Activated T-helper 1 cell treated with anti-CD3 and anti-CD28 coated beads, Interleukin-12 subunit alpha, Interleukin-12 subunit beta, Interleukin-2, Interleukin-4 antibody, amounts not matched to agents 30 ng/mL and 10 ng/mL and 1 ng/mL, durations not matched to agents 14 hours and 24 hours and 36 hours (primary cell): ENCODE measurements around the gene ACLY. TPM values are rescaled to one million over a fixed set of nuclear protein-coding genes. Genes with fewer than 3 reads are reported as not detected.

Source experiments
- DNase-seq: peaks from one replicate; pipeline ENCODE4 v3.0.0; 2021; ENCODE audit warnings: low spot score
- H3K27ac Mint-ChIP-seq: one replicate; pipeline ENCODE4 v1.8.0; 2021; ENCODE audit warnings: mild to moderate bottlenecking, mixed read lengths
- H3K27me3 Mint-ChIP-seq: one replicate; pipeline ENCODE4 v1.8.0; 2022; ENCODE audit warnings: mild to moderate bottlenecking, moderate library complexity, mixed read lengths; ENCODE audit not compliant: insufficient read depth
- H3K36me3 Mint-ChIP-seq: one replicate; pipeline ENCODE4 v1.8.0; 2021; ENCODE audit warnings: low read depth, mixed read lengths
- H3K4me1 Mint-ChIP-seq: one replicate; pipeline ENCODE4 v1.8.0; 2021; ENCODE audit warnings: low read depth, mixed read lengths
- H3K4me3 Mint-ChIP-seq: one replicate; pipeline ENCODE4 v1.8.0; 2021; ENCODE audit warnings: mild to moderate bottlenecking, moderate library complexity, mixed read lengths
- H3K9me3 Mint-ChIP-seq: one replicate; pipeline ENCODE4 v1.8.0; 2021; ENCODE audit warnings: mixed read lengths
- intact Hi-C: fragments of 100-400 bp; cut with micrococcal nuclease; formaldehyde crosslinking; loops from one replicate; pipeline ENCODE4 v1.15.1; 2024
- total RNA-seq: library from RNA; stranded (reverse); gene quantifications from 2 replicates; pipeline ENCODE4 v1.2.3, GENCODE V29; 2022

ACLY gene
- total RNA-seq, 1 donor from 2014 or later, result 200 TPM

GRCh38 chr17:41915020-41915419, 3.7 kb downstream of the ACLY start:
- H3K27me3 Mint-ChIP-seq, result no peaks in the 10 kb centered on the region
- intact Hi-C loops, result loop anchor here (5.0 kb wide), 1 partner anchor 372 kb away; the partner anchor contains the start of gene STAT5A
- H3K4me1 Mint-ChIP-seq, result peaks cover 32% of the 10 kb centered on the region
- no peak overlapping the region for H3K27ac Mint-ChIP-seq
- no peak overlapping the region for H3K4me3 Mint-ChIP-seq
- no peak for DNase-seq
- H3K36me3 Mint-ChIP-seq, result peaks cover 34% of the 10 kb centered on the region
- no peaks in the 10 kb centered on the region for H3K9me3 Mint-ChIP-seq

GRCh38 chr17:41914358-41914766, 4.4 kb downstream of the ACLY start:
- peaks cover 41% of the 10 kb centered on the region for H3K36me3 Mint-ChIP-seq
- intact Hi-C loops, result no loop called here
- H3K9me3 Mint-ChIP-seq, result no peaks in the 10 kb centered on the region
- H3K27ac Mint-ChIP-seq, result no peak overlapping the region
- no peak overlapping the region for H3K4me3 Mint-ChIP-seq
- DNase-seq, result no peak
- peaks cover 32% of the 10 kb centered on the region for H3K4me1 Mint-ChIP-seq
- H3K27me3 Mint-ChIP-seq, result no peaks in the 10 kb centered on the region

DNA sequence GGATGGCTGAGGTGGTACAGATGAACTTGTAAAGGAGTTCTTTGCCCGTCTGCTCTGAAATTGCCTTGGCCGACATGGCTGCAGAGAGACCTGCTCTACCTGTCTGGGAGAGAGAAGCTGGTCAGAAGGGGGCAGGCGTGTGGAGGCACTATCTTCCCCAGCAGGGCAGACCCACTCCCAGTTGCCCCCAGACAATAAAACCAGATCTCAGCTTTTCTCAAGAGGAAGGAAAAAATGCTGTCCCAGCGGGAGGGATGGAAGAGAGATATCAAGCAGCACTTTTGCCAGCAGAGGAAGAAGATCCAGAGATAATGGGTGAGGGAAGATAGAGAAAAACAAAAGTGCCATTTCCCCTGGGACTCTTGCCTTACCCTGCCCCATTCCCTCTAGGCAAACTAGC, 5.0 kb downstream of the ACLY start:
- no peak overlapping the region for H3K27ac Mint-ChIP-seq
- no peaks in the 10 kb centered on the region for H3K27me3 Mint-ChIP-seq
- peaks cover 42% of the 10 kb centered on the region for H3K36me3 Mint-ChIP-seq
- peaks cover 32% of the 10 kb centered on the region for H3K4me1 Mint-ChIP-seq
- DNase-seq, result no peak
- H3K9me3 Mint-ChIP-seq, result no peaks in the 10 kb centered on the region
- intact Hi-C loops, result no loop called here
- no peak overlapping the region for H3K4me3 Mint-ChIP-seq

DNA sequence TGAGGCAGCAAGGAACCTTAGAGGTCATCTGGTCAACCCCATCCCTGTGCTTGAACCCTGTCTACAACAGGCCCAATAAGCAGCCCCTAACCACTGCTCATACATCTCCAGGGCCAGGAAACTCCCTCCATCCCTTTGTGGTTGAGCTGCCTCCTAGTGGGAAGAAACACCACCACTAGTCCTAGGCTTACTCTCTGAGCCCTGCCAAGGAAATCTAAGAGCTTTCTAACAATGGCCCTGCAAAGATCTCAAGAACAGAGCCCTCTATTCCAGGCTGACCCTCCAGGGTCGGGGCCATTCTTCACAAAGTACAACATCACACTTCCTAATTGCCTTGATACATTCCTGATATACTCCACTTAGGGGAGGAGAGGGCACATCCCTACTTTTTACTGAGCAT, 5.8 kb downstream of the ACLY start:
- no peaks in the 10 kb centered on the region for H3K9me3 Mint-ChIP-seq
- H3K27me3 Mint-ChIP-seq, result no peaks in the 10 kb centered on the region
- H3K36me3 Mint-ChIP-seq, result peaks cover 46% of the 10 kb centered on the region
- H3K27ac Mint-ChIP-seq, result peak overlapping the region; percentile 9
- peaks cover 32% of the 10 kb centered on the region for H3K4me1 Mint-ChIP-seq
- no peak for DNase-seq
- no peak overlapping the region for H3K4me3 Mint-ChIP-seq
- intact Hi-C loops, result no loop called here

DNA sequence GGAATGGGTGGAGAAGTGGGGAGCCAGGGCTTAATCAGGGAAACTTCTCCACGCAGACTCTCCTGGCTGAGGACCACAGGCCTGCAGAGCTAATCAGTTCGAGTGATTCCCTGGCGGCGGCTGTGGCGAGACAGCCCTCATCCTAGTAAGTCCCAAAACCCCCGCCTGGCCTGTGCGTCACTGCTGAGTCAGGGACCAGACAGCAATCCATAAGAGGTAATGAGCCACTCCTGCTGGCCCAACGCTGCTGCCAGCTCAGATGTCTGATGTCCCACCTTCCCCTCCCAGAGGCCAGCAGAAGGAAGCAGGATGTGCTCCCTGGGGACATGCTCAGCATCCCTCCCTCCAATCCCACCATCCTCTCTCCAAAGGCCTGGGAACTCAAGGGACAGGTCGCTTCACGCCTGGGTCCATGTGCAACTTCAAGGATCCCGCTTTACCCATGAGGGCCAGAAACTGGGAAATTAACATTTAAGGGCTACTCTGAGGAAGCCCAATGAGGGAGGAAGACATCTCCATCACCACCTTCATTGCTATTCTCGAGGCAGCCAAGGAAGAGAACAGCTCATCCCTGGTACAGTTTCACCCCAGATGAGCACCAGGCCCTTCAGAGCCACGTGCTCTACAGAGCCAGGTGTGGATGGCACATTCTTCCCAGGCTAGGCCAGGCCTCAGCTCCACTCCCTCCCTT, 7.9 kb downstream of the ACLY start:
- no peak overlapping the region for H3K4me3 Mint-ChIP-seq
- H3K27ac Mint-ChIP-seq, result no peak overlapping the region
- peaks cover 56% of the 10 kb centered on the region for H3K36me3 Mint-ChIP-seq
- no peak for DNase-seq
- H3K27me3 Mint-ChIP-seq, result no peaks in the 10 kb centered on the region
- peaks cover 19% of the 10 kb centered on the region for H3K4me1 Mint-ChIP-seq
- no peaks in the 10 kb centered on the region for H3K9me3 Mint-ChIP-seq
- intact Hi-C loops, result no loop called here

DNA sequence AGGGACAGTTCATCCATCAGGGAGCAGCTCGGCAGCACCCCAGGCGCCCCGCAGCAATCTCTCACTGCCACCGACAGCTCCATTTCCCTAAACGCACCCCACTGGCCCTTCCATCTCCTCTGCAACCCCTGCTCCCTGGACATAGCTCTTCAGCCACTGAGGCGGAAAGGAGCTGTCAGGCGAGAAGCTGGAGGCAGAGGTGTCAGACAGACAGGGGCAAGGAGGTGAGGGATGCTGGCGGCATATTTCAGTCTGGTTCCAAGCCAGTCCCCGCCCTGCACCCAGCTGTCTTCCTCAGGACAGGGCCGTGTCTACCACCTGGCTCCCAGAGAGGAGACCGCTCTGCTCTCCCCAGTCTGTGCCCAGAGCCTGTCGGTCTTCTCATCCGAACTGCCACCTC, 9.7 kb downstream of the ACLY start:
- Mint-ChIP-seq H3K4me1 (peaks cover 4% of the 10 kb centered on the region), H3K9me3 (no peaks in the 10 kb centered on the region), H3K36me3 (peaks cover 60% of the 10 kb centered on the region), H3K4me3 (no peak overlapping the region), H3K27ac (no peak overlapping the region), H3K27me3 (no peaks in the 10 kb centered on the region)
- no peak for DNase-seq
- intact Hi-C loops, result no loop called here

- H3K27ac Mint-ChIP-seq, result peak overlapping the region; percentile 58
- no peaks in the 10 kb centered on the region for H3K27me3 Mint-ChIP-seq
- no peak overlapping the region for H3K4me3 Mint-ChIP-seq
- H3K9me3 Mint-ChIP-seq, result no peaks in the 10 kb centered on the region
- peaks cover 56% of the 10 kb centered on the region for H3K36me3 Mint-ChIP-seq
- intact Hi-C loops, result no loop called here
- no peak for DNase-seq
- no peaks in the 10 kb centered on the region for H3K4me1 Mint-ChIP-seq
Measured at GRCh38 chr17:41907633-41908539, 10.9 kb downstream of the ACLY start.

GRCh38 chr17:41907185-41907556, 11.6 kb downstream of the ACLY start:
- H3K27me3 Mint-ChIP-seq, result no peaks in the 10 kb centered on the region
- H3K36me3 Mint-ChIP-seq, result peaks cover 50% of the 10 kb centered on the region
- intact Hi-C loops, result no loop called here
- no peaks in the 10 kb centered on the region for H3K4me1 Mint-ChIP-seq
- no peaks in the 10 kb centered on the region for H3K9me3 Mint-ChIP-seq
- DNase-seq, result no peak
- no peak overlapping the region for H3K27ac Mint-ChIP-seq
- H3K4me3 Mint-ChIP-seq, result no peak overlapping the region

DNA sequence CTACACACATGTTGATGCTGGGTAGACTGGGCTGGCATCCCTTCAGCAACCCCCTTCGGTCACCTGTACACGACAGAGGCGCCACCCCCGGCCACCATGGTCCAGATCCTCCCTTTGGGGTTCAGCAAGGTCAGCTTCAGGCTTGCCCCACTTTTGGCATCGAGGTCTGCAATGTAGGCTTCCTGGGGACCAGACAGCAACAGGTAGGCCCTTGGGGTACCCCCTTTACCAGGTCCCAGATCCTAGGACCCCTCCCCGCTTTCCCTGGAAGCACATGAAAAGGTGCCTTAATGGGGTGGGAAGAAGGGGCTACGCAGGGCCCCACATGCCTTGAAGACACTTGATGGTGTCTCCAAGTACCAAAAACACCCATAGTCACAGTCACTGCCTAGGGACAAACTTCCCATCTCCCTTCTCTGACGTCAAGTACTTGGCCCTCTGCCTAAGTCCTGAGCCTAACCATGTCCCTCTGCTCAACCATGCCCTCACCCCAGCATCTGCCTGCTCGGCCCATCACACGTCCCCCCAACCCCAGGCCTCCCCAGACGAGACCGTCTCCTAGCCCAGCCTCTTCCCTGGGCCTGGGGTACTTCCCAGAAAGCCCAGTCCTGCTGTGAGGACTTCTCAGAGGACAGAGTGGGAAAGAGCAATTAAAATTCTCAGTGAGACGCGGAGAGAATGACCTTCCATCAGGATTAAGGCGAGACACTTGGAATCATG, 12.1 kb downstream of the ACLY start:
- H3K4me3 Mint-ChIP-seq, result no peak overlapping the region
- no peaks in the 10 kb centered on the region for H3K4me1 Mint-ChIP-seq
- H3K9me3 Mint-ChIP-seq, result no peaks in the 10 kb centered on the region
- intact Hi-C loops, result no loop called here
- peak overlapping the region; percentile 16 for H3K27ac Mint-ChIP-seq
- DNase-seq, result no peak
- peaks cover 55% of the 10 kb centered on the region for H3K36me3 Mint-ChIP-seq
- no peaks in the 10 kb centered on the region for H3K27me3 Mint-ChIP-seq

- H3K4me3 Mint-ChIP-seq, result no peak overlapping the region
- no peak for DNase-seq
- H3K36me3 Mint-ChIP-seq, result peaks cover 48% of the 10 kb centered on the region
- H3K9me3 Mint-ChIP-seq, result no peaks in the 10 kb centered on the region
- no peak overlapping the region for H3K27ac Mint-ChIP-seq
- intact Hi-C loops, result no loop called here
- H3K4me1 Mint-ChIP-seq, result no peaks in the 10 kb centered on the region
- no peaks in the 10 kb centered on the region for H3K27me3 Mint-ChIP-seq
Measured at GRCh38 chr17:41905172-41905571, 13.6 kb downstream of the ACLY start.

DNA sequence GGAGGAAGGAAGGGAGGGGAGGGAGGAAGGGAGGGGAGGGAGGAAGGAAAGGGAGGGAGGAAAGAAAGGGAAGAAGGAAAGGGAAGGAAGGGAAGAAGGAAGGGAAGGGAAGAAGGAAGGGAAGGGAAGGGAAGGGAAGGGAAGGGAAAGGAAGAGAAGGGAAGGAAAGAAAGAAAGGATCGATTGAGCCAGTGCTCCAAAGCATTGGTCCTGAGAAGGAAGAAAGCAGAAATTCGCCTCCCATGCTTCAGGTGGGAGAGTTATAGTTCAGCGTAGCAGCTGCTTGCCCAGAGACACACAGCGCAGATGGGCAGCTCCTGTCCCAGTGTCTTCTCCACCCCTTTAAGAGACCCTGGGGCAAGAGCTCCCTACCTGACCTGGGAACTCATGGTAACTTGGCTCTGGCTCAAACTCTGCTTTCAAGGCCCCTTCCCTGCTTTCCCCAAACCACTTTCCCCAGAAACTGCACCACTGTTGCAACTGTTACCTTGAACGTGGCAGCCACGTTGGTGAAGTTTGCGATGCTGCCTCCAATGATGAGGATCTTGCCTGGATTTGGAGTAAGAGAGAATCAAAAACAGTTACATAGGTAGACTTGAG, 14.4 kb downstream of the ACLY start:
- no peak for DNase-seq
- intact Hi-C loops, result no loop called here
- H3K4me1 Mint-ChIP-seq, result no peaks in the 10 kb centered on the region
- no peak overlapping the region for H3K4me3 Mint-ChIP-seq
- no peak overlapping the region for H3K27ac Mint-ChIP-seq
- no peaks in the 10 kb centered on the region for H3K27me3 Mint-ChIP-seq
- H3K36me3 Mint-ChIP-seq, result peaks cover 42% of the 10 kb centered on the region
- H3K9me3 Mint-ChIP-seq, result no peaks in the 10 kb centered on the region

- no peak overlapping the region for H3K4me3 Mint-ChIP-seq
- no peaks in the 10 kb centered on the region for H3K27me3 Mint-ChIP-seq
- no peaks in the 10 kb centered on the region for H3K4me1 Mint-ChIP-seq
- no peak for DNase-seq
- H3K36me3 Mint-ChIP-seq, result peaks cover 43% of the 10 kb centered on the region
- intact Hi-C loops, result no loop called here
- no peaks in the 10 kb centered on the region for H3K9me3 Mint-ChIP-seq
- no peak overlapping the region for H3K27ac Mint-ChIP-seq
Measured at GRCh38 chr17:41901646-41902045, 17.1 kb downstream of the ACLY start.
